HG03432 (cell line): ENCODE measurements around the gene ADAR.

Experiments
- ATAC-seq: cut with Tn5 transposase; IDR thresholded peaks from one replicate; pipeline ENCODE4 v1.9.1; 2021; ENCODE audit warnings: mild to moderate bottlenecking, moderate library complexity; ENCODE audit not compliant: unreplicated experiment

Gene ADAR

DNA sequence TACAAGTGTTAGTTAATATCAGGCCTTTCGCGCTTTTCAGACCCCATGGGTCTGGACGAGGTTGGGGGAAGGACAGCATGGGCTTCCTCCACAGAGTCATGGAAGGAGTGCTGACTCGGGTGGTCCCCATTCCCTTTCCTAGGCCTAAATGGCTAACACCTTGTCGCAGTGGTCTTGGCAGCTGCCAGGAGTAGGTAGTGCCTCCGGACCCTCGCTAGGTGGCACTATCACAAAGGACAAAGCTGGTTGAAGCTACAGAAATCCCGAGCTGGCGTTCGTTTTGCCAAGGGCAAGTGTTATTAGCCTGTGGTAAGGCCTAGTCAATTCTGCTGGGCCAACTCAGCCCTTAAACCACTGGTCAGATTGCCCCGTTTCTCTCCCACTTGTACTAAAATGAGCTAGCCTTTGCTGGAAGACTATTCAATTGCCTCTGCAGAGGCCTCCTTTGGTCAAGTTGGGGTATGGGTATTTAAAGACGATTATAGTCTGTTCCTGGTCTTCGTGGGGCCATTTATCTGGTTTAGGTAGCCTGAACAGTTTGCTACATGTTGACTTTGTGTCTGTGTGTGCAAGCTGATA lies 48.4 kb downstream of the ADAR start:
- ATAC-seq, result peak; percentile 39

DNA sequence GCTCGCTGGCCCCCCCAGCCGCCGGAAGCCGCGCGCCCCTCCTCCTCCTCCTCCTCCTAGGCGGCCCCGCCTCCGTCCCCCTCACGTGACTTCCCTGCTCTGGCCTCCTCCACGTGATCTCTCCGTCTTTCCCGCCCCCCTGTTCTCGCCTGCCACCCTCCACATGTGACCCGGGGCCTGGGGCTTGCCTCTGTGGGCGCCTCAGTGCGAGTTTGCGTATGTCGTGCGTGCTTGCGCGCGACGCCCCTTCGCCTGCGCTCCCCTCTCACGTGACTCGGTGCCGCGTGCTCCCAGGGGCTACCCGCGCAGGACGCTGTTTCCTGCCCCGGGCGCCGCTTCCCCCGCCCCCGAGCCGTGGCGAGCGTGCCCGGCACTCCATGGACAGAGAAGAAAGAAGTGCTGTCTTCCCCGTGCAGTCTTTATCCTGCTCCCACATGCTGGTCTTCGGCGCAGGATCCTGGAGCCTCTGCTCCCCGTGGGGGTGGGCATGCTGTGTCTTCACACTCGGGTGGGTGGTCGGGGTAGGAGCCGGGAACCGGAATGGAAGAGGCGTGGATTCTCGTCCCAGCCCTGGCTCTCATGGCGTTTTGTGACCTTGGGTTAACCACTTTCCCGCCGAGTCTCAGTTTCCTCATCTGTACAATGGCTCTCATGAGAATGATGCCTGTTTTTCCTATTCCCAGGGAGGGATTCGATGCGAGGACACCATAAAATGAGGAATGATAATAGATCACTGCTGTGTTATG lies 49.1 kb downstream of the ADAR start:
- peak; percentile 90 for ATAC-seq

GRCh38 chr1:154557939-154558719 lies 49.9 kb downstream of the ADAR start, which contains the start of gene UBE2Q1:
UBE2Q1 (minus strand) TSS chr1:154558662; CDS start chr1:154558553, 109 bp downstream.
- ATAC-seq, result peak; percentile 20

DNA sequence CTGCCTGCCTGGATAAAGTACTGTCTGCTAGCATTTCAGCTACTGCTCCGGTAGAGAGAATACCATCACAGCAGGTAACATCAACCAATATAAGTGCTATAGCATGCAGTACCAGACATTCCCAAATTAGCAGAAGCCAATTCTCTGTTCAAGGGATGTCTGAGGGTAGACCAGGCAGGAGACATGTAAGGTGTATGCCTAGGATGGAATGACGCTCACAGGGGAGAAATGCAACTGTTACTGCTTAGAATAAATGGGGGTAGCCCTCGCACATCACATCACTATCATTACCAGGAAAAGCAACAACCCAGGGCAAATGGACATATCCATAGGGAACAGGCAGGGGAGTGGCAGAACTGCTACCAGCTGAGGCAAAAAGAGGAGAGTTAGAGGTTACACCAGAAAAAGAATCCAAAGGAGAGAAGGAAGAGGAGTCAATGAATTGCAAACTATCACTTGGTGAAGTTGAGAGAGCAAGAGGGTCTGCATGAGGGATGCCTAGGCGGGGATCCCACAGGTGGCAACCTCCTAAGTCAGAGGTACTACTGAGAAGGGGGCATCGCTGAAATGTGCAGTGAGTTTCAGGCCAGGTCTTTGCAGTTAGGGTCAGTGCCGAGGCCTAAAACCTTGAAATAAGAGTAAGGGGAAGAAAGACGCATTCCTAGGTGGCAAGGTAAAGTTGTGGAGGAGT lies 50.6 kb downstream of the ADAR start:
- no peak for ATAC-seq

- no peak for ATAC-seq
These were observed 51.6 kb downstream of the ADAR start for GRCh38 chr1:154556422-154556821.

GRCh38 chr1:154553056-154554030 lies 54.6 kb downstream of the ADAR start:
- ATAC-seq, result no peak

- no peak for ATAC-seq
These were observed 56.0 kb downstream of the ADAR start for GRCh38 chr1:154552036-154552435.

DNA sequence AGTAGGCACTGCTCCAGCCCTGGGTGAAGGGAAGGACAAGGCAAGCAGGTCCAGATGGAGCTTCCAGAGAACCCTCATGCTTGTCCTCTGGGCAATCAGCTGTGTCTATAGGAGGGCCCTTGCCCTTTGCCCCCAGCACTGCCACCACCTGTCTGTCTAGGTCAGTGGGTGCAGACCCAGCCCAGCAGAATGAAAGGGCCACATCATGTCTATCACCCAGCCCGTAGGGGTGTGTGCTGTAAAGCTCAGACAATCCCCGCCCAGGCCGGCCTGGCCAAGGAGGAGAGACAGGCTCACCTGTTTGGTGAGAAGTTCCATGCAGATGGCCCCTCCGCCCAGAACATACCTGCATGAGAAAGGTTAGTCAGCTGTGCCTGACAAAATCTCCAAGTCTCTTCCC lies 56.5 kb downstream of the ADAR start:
- no peak for ATAC-seq

- no peak for ATAC-seq
These were observed 57.3 kb downstream of the ADAR start for GRCh38 chr1:154550657-154551056.

DNA sequence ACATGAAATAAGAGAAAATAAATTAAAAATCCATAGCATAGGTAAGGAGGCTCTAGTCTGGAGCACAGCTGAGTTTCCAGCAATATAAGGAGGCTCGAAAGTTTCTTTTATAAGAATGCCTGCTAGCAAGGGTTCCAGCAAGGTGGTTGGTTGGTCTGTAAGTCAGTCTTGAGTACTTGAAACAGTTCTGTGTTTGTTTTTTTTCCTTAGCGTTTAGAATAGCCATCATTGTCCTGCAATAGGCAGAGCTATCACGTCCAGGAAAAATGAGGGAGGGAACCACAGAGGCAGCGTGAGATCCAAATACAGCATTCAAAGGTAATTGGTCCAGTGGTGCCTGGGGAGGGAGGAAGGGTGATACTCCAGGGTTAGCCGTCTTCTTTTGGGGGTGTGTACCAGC lies 57.9 kb downstream of the ADAR start:
- ATAC-seq, result no peak

- no peak for ATAC-seq
These were observed 58.7 kb downstream of the ADAR start for GRCh38 chr1:154549202-154549770.

DNA sequence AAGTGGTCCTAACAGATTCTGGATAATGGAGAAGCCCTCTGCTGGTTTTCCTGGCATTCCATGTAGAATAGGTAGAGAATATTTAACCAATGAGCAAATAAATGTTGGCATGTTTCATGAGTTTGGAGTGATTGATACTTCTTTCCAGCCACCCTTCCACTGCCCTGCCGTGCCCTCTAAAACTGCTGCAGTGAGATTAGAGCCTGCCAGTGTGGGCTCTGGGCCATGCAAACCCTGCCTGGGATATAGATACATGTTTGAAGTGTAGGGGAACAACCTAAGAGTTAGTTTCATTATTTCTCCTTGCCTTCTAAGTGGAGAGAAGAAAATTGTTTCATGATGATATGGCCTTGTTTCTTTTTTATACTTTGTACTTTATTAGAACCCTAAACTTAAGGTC lies 60.0 kb downstream of the ADAR start:
- no peak for ATAC-seq

- ATAC-seq, result no peak
These were observed 60.8 kb downstream of the ADAR start for GRCh38 chr1:154547105-154547732.

- no peak for ATAC-seq
These were observed 61.5 kb downstream of the ADAR start for GRCh38 chr1:154546264-154547063.

DNA sequence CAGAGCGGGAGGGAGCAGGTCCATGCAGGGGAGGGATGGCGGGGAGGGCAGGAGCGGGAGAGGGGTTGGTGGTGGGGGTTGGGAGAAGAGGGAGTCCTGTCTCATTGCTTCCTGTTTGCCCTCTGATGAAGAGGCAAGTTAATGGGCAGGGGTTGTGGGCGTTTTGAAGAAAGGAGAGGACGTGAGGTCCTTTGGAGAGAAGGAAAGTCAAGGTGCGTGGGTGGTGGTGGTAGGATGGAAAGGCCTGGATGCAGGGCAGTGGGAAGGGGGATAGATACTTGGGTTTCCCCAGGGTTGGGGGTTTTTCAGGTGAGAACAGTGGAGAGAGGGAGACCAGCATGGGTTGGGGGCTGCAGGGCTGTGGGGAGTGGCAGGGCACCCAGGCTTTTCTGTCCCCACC lies 66.8 kb downstream of the ADAR start:
- no peak for ATAC-seq

DNA sequence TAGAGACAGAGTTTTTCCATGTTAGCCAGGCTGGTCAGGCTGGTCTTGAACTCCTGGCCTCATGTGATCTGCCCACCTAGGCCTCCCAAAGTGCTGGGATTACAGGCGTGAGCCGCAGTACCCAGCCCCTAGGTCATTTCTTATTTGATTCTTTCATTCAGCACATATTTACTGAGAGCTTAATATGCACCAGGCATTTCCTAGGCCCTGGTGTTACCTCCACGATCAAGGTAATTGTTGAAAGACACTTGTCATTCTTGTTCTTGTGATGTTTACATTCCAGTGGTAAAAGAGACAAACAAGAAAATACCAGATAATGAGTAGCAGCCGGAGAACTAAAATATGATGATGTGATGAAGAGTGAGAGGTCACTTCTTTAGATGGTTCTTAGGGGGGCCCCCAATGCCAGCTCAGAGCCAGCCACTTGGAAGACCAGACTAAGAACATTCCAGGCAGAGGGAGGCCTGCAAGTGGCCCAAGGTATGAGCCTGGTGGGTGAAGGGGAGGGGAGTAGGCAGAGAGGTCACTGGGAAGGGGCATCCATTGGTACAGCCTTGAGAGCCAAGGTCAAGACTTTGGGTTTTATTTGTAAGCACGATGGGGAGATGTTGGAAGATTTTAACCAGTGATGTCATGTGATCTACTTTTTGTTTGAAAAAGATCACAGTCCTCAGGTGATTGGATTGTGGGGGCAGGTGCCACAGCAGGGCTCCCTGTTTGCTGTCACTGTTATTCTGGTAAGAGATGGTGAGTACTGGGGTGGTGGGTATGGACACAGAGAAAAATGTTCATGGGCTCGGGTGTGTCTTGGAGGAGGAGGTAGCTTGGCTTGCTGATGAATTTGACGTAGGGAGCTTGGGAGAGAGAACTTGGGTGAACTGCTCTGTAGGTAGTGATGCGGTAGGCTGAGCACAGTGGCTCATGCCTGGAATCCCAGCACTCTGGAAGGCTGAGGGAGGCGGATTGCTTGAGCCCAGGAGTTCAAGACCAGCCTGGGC lies 68.2 kb downstream of the ADAR start:
- no peak for ATAC-seq

- no peak for ATAC-seq
These were observed 71.4 kb downstream of the ADAR start for GRCh38 chr1:154536570-154536969.
